GM18498 (cell line): ENCODE measurements around the gene TEP1.

Source experiments
- ATAC-seq: cut with Tn5 transposase; IDR thresholded peaks from one replicate; pipeline ENCODE4 v1.9.1; 2021; ENCODE audit warnings: mild to moderate bottlenecking, moderate library complexity; ENCODE audit not compliant: unreplicated experiment

TEP1 gene

DNA sequence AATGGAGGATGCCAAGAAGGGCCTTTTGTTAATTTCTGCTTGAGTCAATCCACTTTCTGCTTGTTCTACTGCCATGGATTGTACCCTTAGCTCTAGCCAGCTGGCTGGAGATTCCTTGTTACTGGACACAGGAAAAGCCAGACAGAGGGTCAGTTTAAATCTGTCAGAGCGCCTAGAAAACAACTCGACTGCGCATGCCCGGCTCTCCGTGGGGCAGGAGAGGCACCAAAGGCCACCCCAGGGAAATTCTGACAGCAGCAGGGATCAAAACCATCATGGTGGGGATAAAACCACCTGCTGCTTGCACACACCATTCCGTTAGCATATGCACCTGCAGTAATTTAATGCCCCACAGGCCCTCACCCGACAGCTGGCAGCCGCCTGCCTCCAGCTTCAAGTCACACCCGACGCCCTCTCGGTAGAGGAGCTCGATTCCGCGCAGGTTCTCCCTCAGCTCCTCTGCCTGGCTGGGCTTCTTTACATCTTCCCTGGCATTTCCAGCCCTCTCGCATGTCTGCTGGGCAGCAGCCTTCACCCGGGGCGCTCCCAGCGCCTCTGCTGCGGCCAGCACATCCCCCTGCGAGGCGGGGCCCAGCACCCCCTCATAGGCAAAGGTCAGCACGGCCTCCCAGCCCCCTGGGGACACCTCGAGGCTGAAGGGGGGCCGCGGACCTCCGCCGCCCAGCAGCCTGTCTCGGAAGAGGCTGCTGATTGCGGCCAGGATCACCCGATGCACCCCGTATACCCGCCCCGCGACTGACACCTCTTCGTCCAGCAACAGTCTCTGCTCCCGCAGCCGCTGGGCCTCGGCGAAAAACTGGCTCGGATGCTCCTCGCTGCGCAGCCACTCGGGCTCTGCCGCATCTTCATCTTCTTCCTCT, 21.6 kb upstream of the TEP1 start:
- ATAC-seq = no peak

DNA sequence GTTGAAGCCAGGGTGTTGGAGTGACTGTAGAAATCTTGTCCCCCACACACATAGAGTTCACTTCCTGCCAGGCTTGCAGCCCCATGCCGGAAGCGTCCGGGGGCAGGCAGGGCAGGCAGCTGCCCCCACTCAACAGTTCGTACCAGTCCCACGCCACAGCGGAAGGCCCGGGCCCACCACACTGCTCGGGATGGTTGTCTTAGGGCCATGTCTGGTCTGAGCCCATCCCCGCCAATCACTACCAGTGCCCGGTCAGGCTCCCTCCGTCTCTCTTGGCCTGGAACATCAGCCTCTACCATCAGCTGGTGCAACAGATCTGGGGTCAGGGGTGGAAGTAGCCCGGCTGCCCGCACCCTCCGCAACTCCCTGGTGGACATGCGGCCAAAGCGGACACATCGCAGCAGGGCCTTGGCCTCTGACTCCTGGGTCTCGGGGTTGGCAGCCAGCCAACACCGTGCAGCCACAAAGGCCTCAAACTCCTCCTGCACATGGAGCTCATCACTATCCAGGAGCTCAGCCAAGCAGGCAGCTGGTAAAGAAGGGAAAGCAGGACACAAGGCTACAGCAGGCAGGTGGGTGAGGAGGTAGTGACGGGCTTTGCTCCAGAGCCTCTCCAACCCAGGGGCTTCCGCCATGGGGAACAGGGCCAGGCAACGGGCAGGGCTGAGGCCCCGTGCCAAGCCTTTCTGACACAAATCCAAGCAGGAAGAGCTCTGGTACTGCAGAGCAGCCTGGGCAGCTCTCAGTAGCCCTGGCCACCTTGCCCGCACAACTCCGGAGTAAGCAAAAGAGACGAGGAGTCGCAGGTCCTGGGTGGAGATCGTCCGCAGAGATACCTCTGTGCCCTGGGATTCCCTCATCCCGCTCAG, 16.7 kb upstream of the TEP1 start:
- ATAC-seq = no peak

DNA sequence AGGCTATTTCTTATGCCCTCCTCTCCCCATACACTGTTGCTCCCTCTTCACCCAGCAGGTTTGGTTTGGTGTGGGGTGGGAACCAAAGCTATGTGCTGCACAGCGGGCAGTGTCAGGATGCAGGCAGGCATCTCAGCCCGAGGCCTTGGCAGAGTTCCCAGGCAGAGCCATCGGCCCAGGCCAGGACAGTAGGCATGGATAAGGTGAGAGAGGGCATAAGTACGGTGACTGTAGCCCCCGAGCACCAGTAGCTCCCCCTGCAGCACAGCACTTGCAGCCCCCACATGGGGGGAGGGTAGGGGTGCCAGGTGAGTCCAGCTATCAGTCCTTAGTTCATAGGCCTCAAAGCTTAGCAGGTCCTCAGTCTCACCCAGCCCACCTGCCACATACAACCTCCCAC, 15.5 kb upstream of the TEP1 start:
- no peak for ATAC-seq

DNA sequence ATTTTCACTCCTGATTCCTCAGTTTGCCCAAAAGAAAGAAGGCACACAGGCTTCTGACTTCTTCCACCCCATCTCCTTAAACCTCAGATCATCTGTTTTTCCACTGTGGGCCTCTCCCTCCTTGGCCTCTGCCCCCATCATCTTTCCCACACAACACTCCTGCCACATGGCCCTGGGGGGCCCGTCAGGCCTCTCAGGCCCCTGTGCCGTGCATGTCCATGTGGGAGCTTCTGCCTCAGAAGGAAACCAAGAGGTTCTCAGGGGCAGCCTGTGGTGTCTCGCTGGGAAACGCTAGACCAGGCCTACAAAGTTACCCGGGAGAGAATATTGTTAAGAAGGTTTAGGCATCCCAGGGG, 14.7 kb upstream of the TEP1 start:
- ATAC-seq = peak; percentile 48

DNA sequence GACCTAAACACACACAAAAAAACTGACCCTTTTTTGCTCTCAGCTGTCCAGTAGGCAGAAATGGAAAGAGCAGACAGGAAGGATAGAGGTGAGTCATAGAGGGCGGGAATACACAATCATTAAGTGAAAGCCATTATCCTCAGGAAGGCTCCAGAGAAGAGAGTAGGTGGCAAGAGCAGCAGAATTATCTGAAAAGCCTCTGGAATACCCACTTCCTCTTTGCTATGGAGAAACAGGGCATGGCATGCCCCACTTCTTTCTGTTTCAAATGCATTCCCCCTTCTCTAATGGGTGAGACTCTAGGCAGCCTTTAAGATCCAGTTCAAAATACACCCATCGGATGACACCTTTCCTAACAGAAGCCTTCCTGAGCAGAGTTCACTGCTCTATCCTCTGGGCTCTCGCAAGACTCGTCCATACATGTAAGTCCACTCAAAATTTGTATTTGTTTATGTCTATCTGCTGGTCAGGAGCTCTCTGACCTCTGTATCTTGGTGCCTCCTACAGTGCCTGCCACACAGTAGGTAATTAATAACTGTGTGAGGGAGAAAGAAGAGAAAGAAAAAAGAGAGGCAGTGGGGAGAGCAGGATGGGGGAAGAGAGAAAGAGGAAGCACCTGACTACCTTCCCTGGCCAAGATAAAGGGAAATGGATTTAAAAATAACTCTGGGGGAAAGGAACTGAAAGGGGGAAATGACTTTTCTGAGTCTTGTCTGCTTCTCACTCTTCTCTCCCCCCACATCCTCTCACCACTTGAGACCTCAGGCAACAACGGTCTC, 14.1 kb upstream of the TEP1 start:
- peak; percentile 73 for ATAC-seq

DNA sequence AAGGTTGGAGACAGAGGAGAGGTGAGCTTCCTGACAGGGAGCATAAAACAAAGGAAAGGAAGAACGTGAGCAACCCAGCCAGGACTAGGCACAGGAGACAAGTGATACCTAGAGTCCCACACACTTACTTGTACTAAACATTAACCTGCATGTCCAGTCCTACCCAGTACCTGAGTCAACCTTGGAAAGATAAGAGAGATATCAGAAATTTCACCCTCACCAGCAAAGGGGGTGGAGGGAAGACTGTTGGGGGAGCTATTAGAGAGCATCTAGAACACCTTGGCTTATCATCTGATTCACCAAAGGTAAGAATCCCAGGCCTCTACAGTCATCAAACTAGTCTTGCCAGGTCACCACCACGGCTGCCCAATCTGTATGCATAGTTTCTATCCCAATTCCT, 11.6 kb upstream of the TEP1 start:
- no peak for ATAC-seq

DNA sequence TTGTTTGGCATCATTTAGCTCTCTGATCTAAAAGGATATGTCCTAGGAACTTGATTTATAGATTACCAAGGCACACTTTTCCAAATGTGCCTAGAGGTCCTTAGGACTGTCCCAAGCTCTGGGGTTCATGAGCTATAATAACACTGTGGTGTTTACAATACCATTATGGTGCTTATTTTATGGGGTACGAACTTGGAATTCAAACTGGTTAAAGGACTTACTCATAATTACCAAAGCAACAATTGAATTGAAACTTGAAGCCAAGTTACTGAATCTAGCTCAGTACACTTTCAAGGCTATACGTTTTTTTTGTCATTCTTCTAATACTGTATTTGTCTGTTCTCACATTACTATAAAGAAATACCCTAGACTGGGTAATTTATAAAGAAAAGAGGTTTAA, 9.6 kb upstream of the TEP1 start:
- no peak for ATAC-seq

DNA sequence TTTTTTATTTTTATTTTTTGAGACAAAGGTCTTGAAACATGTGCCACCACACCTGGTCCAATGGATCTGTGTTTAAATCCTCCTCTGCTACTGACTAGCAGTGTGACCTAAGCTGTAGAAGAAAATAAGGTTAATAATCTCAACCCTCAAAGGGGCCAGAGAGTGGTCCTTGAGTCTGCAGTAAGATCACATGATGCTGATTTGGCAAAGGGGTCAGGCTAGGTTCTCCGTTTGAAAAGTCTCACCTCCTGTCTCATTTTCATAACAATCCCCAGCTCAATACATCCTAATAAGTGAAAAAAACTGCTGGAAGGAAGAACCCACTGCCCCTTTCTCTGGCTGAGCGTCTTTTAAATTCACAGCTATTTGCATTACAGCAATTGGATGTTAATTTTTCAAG, 8.0 kb upstream of the TEP1 start:
- no peak for ATAC-seq

DNA sequence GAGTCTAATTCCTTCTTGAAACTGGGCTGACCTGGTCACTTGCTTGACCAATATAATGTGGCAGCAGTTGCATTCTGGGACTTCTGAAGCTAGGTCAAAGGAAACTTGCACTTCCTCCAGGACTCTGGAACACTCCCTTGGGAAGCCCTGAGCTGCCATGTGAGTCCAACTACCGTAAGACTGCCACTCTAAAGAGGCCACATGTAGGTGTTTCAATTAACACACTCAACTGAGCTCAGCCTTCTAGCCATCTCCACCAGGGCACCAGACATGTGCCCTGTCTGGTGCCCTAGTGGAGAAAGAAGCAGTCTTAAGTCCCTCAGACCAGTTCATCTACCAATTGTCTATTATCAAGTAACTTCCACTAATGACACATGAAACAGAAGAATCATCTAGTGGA, 6.1 kb upstream of the TEP1 start:
- ATAC-seq = no peak

DNA sequence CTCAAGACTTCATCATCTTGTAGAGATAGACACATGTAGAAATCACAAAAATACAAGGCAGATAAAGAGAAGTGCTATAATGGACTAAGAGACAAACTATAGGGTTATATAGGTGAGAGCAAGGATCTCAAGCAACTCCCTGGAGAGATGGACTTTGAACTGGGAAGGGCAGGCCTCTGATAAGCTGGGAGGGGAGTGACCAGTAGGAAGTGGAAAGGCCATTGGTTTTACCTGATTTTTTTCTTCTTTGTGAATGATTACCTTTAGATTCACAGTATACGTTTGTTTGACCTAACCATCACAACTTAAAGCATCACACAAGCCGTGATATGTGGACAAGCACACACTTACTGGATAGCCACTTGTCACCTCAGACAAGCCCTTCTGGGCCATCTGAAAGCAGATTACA, 5.2 kb upstream of the TEP1 start:
- no peak for ATAC-seq

DNA sequence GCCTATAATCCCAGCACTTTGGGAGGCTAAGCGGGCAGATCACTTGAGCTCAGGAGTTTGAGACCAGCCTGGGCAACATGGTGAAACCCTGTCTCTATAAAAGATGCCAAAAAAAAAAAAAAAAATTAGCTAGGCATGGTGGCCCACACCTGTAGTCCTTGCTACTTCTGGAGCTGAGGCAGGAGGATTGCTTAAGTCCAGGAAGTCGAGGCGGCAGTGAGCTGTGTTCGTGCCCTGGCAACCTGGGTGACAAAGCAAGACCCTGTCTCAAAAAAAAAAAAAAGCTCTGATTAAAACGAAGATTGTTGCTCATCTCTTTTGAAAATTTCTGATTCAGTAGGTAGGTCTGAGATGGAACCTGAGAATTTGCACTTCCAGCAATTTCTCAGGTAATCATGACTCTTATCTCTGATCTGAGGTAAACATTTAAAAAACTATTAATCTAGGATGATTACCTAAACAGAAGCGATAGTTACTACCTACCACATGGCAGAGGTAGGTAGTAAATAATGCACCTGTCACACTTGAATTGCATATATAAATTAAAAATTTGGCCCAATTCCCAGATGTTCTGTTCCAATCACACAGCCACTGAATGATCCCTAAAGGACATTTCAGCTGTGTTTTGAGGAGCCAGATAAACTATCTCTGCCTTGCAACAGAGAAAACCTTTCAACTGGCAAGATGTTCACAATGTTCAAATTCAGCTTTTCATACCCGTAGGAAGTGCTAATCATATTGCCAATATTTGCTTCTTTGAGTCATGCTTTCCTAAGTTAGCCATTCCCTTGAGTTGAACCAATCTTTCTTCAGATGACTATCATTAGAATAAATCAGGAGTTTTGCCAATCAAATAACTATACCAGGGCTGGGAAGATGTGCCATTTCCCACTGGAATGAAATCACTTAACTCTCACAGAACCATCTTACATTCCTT, 4.2 kb upstream of the TEP1 start:
- no peak for ATAC-seq

DNA sequence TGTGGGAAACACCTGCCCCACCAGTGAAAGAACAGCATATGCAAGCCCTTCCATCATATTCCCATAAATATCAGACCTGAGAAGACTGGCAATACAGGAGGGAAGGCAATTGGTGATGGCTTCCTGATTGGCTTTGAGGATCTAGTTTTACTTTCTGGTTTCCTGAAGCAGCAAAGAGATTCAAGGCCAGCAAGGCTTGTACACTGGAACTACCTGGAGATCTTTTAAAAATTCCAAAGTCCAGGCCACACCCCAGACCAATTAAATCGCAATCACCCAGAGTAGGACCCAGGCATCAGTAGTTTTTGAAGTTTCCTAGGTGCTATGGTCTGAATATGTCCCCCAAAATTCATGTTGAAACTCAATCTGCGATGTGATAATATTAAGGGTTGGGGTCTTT, 2.9 kb upstream of the TEP1 start:
- no peak for ATAC-seq

DNA sequence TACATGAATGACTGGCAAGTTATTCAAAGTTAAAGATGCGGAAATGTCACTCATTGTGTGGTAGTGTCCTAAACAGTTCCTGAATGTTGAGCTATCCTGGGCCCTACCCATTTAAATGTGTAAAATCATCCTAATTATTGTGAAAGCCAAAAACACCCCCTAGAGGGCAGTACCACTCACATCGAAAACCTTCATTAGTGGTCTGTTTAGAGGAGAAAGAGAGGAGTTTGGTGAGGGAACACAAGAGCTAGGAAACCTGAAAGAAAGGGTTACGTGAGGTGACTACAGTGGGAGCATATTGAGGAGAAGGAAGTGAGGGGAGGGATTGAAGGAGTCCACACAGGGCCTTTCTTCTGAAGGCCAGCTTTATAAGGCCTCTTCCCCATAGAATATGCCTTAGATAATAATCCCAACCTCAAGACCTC, 2.5 kb upstream of the TEP1 start:
- peak; percentile 42 for ATAC-seq

DNA sequence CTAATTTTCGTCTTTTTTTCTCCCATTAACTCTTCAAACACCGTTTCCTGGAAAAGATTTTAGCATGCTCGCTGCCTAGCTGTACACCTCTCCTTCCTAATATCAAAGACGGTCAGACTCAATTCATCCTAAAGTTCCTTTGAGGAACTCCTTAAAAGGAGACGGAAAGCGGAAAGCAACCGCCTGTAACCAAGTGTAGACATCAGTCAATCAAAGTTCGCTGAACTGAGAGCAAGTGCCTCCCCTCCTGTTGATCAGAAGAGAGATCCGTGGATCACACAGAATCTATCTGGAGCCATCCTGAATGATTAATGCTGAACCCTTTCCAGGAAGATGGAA, 412 bp upstream of the TEP1 start:
- peak; percentile 46 for ATAC-seq

DNA sequence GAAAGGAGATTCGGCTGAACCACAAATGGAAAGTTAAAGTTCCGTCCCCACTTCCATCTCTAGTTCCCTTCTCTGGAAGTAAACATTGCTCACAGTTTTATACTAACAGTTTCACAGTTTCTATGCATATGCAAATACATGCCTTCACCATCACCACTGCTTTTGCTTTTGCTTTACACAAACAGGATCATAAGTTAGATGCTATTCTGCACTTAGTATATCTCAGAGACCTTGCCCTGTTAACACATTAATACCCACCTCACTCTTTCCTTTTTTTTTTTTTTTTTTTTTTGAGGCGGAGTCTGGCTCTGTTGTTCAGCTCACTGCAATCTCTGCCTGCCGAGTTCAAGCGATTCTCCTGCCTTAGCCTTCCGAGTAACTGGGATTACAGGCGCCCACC, 890 bp downstream of the TEP1 start:
- peak; percentile 71 for ATAC-seq

DNA sequence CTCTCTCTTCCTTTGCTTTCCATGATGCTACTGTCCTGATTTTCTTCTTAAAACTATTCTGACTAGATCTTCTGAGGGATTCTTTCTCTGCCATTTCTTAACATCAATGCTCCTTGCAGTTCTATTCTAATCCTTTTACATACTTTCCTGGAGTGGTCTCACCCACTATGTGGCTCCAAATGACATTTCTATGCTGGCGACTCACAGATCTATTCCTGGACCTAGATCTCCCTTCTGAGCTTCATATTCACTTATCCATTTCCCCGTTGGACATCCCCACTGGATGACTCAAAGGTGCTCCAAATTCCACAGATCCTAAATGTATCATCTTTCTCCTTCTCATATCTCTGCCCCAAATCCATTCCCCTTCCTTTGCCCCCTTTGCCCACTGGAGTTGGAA, 4.1 kb downstream of the TEP1 start:
- ATAC-seq = no peak

DNA sequence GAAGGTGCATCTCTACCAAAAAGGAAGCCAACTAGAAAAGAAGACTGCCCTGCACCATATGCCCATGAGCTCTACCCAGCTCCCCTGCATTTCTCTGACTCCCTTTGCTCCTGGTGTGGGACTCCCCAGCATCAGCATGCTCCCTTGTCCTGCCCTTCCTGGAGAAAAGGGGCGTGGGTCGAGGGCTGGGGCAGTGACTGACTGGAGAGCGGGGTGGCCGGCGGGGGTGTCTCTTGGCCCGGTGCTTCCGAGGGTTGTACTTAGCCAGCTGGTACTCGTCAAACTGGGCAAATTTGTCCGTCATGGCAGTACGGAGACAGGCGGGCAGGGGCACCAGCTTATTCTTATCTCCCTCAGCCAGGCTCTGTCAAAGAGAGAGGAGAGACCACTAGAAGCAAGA, 9.8 kb downstream of the TEP1 start:
- ATAC-seq = no peak

DNA sequence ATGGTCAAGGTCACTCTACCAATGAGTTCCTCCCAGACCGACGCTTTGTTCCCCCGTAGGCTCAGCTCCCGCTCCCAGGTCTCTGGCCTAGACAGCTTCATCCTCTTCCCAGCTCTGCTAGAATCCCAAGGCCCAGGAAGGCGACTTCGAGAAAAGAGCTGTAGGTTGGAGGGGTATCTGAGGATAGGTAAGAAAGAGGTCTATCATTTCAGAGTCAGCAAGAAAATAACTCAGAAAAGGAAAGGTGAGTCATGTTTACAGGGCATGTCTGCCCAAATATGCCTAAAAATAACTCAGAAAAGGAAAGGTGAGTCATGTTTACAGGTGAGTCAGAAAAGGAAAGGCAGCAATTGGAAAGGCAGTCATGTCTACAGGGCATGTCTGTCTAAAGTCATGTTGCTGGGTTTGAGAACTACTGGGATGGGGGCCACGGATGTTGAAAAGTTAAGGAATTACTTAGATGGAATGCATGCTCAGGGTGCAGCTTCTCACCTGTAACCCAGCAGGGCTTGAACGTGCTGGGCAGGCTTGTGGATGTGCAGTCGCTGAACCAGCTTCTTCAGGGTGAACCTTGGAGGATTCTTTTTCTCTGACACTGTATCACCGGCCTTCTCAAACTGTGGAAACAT, 12.2 kb downstream of the TEP1 start:
- ATAC-seq = no peak

DNA sequence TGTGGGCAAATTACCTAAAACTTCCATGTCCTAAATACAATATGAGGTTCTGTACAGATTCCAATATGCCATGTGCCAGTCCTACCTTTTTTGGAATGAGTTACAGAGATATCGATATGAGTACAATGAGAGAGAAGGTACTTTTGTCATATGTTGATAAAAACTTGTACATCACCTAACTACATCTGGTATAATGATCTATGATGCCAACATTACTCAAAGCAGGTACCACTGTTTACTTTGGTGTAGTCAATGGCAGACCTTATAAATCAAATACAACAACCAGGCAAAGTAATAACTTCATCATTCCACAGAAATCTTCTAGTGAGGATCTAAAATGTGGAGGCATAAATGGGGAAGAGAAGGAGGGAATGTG, 12.7 kb downstream of the TEP1 start:
- ATAC-seq = no peak

DNA sequence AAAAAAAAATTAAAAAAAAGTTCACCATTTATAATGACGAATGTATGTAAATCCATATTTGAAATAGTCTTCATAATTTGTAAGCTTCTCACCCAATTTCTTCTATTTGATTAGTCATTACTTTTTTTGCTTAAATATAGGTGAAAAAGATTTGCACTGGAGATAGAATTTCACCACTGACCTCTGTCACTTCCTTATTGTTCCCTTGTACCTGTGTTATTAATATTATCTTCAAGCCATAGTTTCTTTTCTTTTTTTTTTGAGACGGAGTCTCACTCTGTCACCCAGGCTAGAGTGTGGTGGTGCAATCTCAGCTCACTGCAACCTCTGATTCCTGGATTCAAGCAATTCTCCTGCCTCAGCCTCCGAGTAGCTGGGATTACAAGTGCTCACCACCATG, 15.8 kb downstream of the TEP1 start:
- no peak for ATAC-seq
